Muscle layer of duodenum (tissue), 2 donors: Measurements from ENCODE around the gene C7orf25.

ENCODE experiments used
- H3K27ac ChIP-seq: one replicate; pipeline ENCODE4 v1.7.0; 2013; ENCODE audit warnings: mild to moderate bottlenecking, low read length
- H3K27me3 ChIP-seq: one replicate; pipeline ENCODE4 v1.7.0; 2013; ENCODE audit warnings: low read depth, mild to moderate bottlenecking, control low read depth, low read length
- H3K36me3 ChIP-seq, 2 donors: one replicate each; pipeline ENCODE4 v1.7.0; 2013; ENCODE audit warnings: low read length in 2 of 2, control low read depth in 1 of 2, mild to moderate bottlenecking in 1 of 2; ENCODE audit not compliant: insufficient read depth in 2 of 2, control insufficient read depth in 1 of 2
- H3K4me1 ChIP-seq, 2 donors: one replicate each; pipeline ENCODE4 v1.7.0; 2013; ENCODE audit warnings: low read length in 2 of 2, mild to moderate bottlenecking in 2 of 2, control low read depth in 1 of 2, moderate library complexity in 1 of 2; ENCODE audit not compliant: insufficient read depth in 2 of 2, control insufficient read depth in 1 of 2
- H3K4me3 ChIP-seq, 2 donors: one replicate each; pipeline ENCODE4 v1.7.0; 2013; ENCODE audit warnings: low read length in 2 of 2, low read depth in 1 of 2, mild to moderate bottlenecking in 1 of 2
- H3K9me3 ChIP-seq, 2 donors: one replicate each; pipeline ENCODE4 v1.7.0; 2013; ENCODE audit warnings: low read length in 2 of 2, control low read depth in 1 of 2, mild to moderate bottlenecking in 1 of 2; ENCODE audit not compliant: control insufficient read depth in 1 of 2
- donor health status: healthy.

C7orf25 gene

GRCh38 chr7:42911454-42912447, at the start of gene C7orf25:
Gene C7orf25 (minus strand): TSS chr7:42912070. CDS start chr7:42910900, 1,170 bp downstream.
- Histone ChIP-seq H3K27ac (peak within 1 kb of the TSS; percentile 41), H3K4me3 (peak within 1 kb of the TSS; percentile 77 to 86), H3K4me1 (peaks cover 3 to 12% of the 10 kb centered on the region in 2 donors), H3K36me3 (peaks cover 16 to 20% of the 10 kb centered on the region in 2 donors), H3K27me3 (no peaks in the 10 kb centered on the region), H3K9me3 (no peaks in the 10 kb centered on the region)

- H3K27me3 ChIP-seq = no peaks in the 10 kb centered on the region
- H3K27ac ChIP-seq = no peak overlapping the region
- H3K9me3 ChIP-seq = no peaks in the 10 kb centered on the region
- no peaks in the 10 kb centered on the region for H3K4me1 ChIP-seq
- H3K4me3 ChIP-seq = no peak overlapping the region
- no peaks in the 10 kb centered on the region for H3K36me3 ChIP-seq
These were observed 49.3 kb upstream of the C7orf25 start for GRCh38 chr7:42961170-42961569.

- Histone ChIP-seq H3K9me3 (peaks cover 0 to 2% of the 10 kb centered on the region in 2 donors), H3K27me3 (no peaks in the 10 kb centered on the region), H3K4me3 (no peak overlapping the region), H3K4me1 (no peaks in the 10 kb centered on the region), H3K36me3 (no peaks in the 10 kb centered on the region), H3K27ac (no peak overlapping the region)
These were observed 48.9 kb upstream of the C7orf25 start for GRCh38 chr7:42960762-42961161.

DNA sequence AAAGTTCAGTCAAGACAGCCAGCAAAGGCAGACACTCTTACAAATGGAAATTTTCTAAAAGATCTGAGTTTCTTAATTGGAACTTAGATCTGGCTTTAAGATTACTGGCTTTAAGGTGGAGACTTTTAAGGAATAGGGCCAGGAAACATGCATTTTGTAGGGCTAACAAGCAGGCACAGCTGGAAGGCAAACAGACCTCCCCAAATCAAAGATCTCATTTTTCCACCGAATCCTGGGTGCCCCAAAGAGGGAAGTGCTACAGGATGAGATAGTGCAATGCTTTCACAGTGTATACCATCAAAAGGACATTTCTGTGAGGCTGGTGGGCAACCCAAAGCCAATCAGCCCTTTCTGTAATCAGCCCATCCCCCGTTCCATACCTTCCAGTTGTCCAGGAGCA, 47.7 kb upstream of the C7orf25 start:
- Histone ChIP-seq H3K36me3 (no peaks in the 10 kb centered on the region), H3K27me3 (no peaks in the 10 kb centered on the region), H3K4me3 (no peak overlapping the region), H3K4me1 (no peaks in the 10 kb centered on the region), H3K27ac (no peak overlapping the region), H3K9me3 (peaks cover 0 to 3% of the 10 kb centered on the region in 2 donors)

GRCh38 chr7:42956062-42956461, 44.2 kb upstream of the C7orf25 start:
- Histone ChIP-seq H3K36me3 (no peaks in the 10 kb centered on the region), H3K4me1 (no peaks in the 10 kb centered on the region), H3K27ac (no peak overlapping the region), H3K4me3 (no peak overlapping the region), H3K27me3 (no peaks in the 10 kb centered on the region), H3K9me3 (peaks cover 0 to 3% of the 10 kb centered on the region in 2 donors)

GRCh38 chr7:42953994-42954393, 42.1 kb upstream of the C7orf25 start:
- H3K4me1 ChIP-seq = no peaks in the 10 kb centered on the region
- H3K36me3 ChIP-seq = no peaks in the 10 kb centered on the region

GRCh38 chr7:42952328-42952727, 40.5 kb upstream of the C7orf25 start:
- Histone ChIP-seq H3K27ac (no peak overlapping the region), H3K9me3 (peaks cover 0 to 3% of the 10 kb centered on the region in 2 donors), H3K4me3 (no peak overlapping the region), H3K27me3 (no peaks in the 10 kb centered on the region), H3K36me3 (no peaks in the 10 kb centered on the region), H3K4me1 (no peaks in the 10 kb centered on the region)

More at GRCh38 chr7:42953994-42954393, 42.1 kb upstream of the C7orf25 start:
- no peaks in the 10 kb centered on the region for H3K27me3 ChIP-seq
- peaks cover 0 to 3% of the 10 kb centered on the region in 2 donors for H3K9me3 ChIP-seq
- no peak overlapping the region for H3K27ac ChIP-seq
- no peak overlapping the region for H3K4me3 ChIP-seq

DNA sequence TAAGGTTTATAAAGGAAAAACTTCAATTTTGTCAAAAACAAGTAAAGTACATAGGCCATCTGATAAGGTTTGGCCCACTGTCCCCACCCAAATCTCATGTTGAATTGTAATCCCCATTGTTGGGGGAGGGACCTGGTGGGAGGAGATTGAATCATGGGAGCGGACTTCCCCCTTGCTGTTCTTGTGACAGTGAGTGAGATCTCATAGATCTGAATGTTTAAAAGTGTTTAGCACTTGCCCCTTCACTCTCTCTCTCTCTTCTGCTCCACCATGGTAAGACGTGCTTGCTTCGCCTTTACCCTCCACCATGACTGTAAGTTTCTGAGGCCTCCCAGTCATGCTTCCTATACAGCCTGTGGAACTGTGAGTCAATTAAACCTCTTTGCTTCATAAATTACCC, 38.5 kb upstream of the C7orf25 start:
- Histone ChIP-seq H3K36me3 (no peaks in the 10 kb centered on the region), H3K27me3 (no peaks in the 10 kb centered on the region), H3K4me1 (no peaks in the 10 kb centered on the region), H3K9me3 (no peaks in the 10 kb centered on the region), H3K27ac (no peak overlapping the region), H3K4me3 (no peak overlapping the region)

- Histone ChIP-seq H3K4me3 (no peak overlapping the region), H3K27ac (no peak overlapping the region), H3K9me3 (no peaks in the 10 kb centered on the region), H3K4me1 (no peaks in the 10 kb centered on the region), H3K27me3 (no peaks in the 10 kb centered on the region), H3K36me3 (no peaks in the 10 kb centered on the region)
These were observed 35.7 kb upstream of the C7orf25 start for GRCh38 chr7:42947521-42947920.

GRCh38 chr7:42946627-42946950, 34.7 kb upstream of the C7orf25 start:
- Histone ChIP-seq H3K36me3 (no peaks in the 10 kb centered on the region), H3K4me3 (no peak overlapping the region), H3K27me3 (no peaks in the 10 kb centered on the region), H3K27ac (no peak overlapping the region), H3K9me3 (no peaks in the 10 kb centered on the region), H3K4me1 (no peaks in the 10 kb centered on the region)

GRCh38 chr7:42945821-42946626, 34.2 kb upstream of the C7orf25 start:
- H3K4me3 ChIP-seq = no peak overlapping the region
- H3K9me3 ChIP-seq = no peaks in the 10 kb centered on the region
- H3K36me3 ChIP-seq = no peaks in the 10 kb centered on the region
- no peaks in the 10 kb centered on the region for H3K4me1 ChIP-seq
- no peaks in the 10 kb centered on the region for H3K27me3 ChIP-seq
- H3K27ac ChIP-seq = no peak overlapping the region
